GM12865 (cell line): ENCODE measurements around the gene SYNCRIP.

Experiments used
- DNase-seq: peaks from one replicate; pipeline ENCODE4 v3.0.0; 2010; ENCODE audit warnings: low read depth
- H3K4me3 ChIP-seq: 2 replicates; pipeline ENCODE4 v1.5.1; 2011; ENCODE audit warnings: mild to moderate bottlenecking, low read depth, low read length, control low read depth
- TF ChIP-seq, protein P1 (sequence below): IDR thresholded peaks from 2 replicates; pipeline ENCODE4 v1.5.1; 2011; ENCODE audit warnings: low read length, control low read depth, low read depth, inconsistent platforms; ENCODE audit not compliant: insufficient read depth; ENCODE audit errors: missing control alignments

SYNCRIP gene

DNA sequence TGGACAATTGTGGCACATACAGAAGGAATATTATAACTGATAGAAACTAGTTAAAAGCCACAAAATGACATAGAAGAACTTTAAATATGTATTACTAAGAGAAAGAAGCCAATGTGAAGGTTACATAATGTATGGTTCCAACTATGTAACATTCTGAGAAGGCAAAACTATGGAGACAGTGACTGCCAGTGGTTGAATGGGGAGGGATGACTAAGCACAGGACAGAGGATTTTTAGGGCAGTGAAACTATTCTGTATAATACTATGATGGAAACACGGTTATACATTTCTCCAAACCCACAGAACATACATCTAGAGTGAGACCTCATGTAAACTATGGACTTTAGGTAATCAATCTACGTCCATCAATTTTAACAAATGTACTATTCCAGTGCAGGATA is 22.4 kb downstream of the SYNCRIP start:
- TF ChIP-seq, protein P1, sequence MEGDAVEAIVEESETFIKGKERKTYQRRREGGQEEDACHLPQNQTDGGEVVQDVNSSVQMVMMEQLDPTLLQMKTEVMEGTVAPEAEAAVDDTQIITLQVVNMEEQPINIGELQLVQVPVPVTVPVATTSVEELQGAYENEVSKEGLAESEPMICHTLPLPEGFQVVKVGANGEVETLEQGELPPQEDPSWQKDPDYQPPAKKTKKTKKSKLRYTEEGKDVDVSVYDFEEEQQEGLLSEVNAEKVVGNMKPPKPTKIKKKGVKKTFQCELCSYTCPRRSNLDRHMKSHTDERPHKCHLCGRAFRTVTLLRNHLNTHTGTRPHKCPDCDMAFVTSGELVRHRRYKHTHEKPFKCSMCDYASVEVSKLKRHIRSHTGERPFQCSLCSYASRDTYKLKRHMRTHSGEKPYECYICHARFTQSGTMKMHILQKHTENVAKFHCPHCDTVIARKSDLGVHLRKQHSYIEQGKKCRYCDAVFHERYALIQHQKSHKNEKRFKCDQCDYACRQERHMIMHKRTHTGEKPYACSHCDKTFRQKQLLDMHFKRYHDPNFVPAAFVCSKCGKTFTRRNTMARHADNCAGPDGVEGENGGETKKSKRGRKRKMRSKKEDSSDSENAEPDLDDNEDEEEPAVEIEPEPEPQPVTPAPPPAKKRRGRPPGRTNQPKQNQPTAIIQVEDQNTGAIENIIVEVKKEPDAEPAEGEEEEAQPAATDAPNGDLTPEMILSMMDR = no peak
- no peak overlapping the region for H3K4me3 ChIP-seq
- DNase-seq = no peak

- TF ChIP-seq, protein P1 = no peak
- DNase-seq = no peak
- H3K4me3 ChIP-seq = no peak overlapping the region
Observed at GRCh38 chr6:85614780-85615179, 27.9 kb downstream of the SYNCRIP start.

DNA sequence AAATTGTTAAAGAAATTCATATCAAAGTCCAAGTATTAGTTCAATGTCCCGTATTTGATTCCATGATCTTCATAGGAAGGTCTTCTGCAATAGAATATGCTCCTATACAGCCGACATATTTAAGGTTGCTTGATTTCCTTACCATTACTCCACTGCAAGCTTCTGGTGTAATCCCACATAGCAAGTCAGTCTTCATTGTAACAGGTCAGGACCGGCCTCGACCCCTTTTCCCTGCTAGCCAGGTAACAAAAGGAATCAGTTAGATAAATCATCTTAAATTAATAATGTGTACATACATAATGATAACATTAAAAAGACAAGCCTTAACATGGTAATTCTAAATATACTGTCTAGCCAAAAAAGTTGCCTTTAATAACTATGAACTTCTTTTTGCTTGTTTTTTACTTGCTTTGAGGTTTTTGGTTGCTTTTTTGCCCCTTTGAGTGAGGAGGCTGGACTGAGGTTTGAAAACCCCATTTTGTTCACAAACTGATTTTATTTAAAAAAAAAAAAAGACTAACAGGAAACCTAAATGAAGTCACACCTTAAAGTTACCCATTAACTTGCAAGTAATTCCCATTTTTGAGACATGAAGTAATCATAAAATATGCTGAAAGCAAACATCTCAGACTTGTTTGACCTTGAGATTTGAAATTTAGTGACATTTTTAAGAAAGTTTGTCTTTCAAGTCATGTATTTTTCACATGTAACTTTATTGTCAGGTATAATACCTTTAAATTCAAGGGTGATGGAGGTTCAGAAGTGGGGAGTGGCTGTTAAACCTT is 29.8 kb downstream of the SYNCRIP start:
- TF ChIP-seq, protein P1 = no peak
- no peak for DNase-seq
- H3K4me3 ChIP-seq = no peak overlapping the region

DNA sequence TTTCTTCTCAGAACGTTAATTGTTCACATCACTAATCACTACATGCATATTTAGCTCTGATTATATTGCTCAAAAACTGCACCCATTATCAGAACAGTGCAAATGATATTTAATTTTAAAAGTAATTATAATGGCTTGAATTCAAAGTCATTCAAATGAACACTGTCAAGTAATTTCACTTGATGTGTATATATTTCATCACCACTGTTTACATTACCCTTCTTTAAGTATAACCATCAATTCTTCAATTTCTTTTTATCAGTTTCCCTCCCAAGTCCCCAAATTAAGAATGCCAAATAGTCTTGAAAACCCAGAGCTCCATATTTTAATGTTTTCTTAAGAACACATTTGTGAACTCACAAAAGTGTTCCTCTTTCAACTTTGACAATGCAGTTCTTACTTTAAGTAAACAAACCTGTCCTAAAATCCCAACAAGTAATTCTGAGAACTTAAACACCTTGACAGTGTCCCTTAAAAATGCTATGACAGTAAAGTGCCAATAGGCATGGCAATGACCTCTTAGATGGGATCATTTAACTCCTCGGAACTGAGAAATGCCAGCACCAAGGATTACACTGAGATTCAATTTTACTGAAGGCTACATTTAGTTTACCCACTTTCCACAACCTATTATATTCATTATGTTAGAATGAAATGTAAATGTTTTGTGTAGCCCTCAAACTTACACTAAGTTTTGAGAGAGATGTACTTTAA is 32.3 kb downstream of the SYNCRIP start:
- no peak for DNase-seq
- TF ChIP-seq, protein P1 = no peak
- H3K4me3 ChIP-seq = no peak overlapping the region

DNA sequence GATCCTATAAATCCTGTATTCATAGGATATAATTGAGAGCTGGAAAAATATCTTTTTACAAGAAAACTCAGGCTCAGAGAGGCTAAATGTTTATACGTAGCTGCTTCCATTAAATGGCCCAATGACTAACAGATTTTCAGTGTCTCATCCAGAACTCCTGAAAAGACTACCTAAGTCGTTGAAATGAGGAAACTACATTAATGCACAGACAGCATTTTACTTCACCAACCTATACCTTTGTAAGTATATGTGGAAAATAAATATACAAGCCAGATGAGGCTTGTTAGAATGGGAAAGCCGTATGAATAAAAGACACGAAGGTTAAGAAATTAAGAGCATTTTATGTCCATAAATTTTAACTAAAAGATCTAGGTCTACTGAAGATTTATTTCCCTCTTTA is 40.6 kb downstream of the SYNCRIP start:
- no peak for DNase-seq
- TF ChIP-seq, protein P1 = no peak

GRCh38 chr6:85600713-85601313 is 41.9 kb downstream of the SYNCRIP start:
- no peak overlapping the region for H3K4me3 ChIP-seq
- DNase-seq = no peak
- TF ChIP-seq, protein P1 = no peak

More for the DNA sequence above, 40.6 kb downstream of the SYNCRIP start:
- no peak overlapping the region for H3K4me3 ChIP-seq
